DMS153 (cell line): ENCODE data around the gene MSANTD7.
"Not testable (repeated sequence)": the region's sequence is repeated elsewhere in the genome, so short reads cannot be mapped to it uniquely, and the experiment has no call there.

Source experiments
- DNase-seq: peaks from one replicate; lab custom pipeline; 2025; lab: John Stamatoyannopoulos, UW

MSANTD7 gene

DNA sequence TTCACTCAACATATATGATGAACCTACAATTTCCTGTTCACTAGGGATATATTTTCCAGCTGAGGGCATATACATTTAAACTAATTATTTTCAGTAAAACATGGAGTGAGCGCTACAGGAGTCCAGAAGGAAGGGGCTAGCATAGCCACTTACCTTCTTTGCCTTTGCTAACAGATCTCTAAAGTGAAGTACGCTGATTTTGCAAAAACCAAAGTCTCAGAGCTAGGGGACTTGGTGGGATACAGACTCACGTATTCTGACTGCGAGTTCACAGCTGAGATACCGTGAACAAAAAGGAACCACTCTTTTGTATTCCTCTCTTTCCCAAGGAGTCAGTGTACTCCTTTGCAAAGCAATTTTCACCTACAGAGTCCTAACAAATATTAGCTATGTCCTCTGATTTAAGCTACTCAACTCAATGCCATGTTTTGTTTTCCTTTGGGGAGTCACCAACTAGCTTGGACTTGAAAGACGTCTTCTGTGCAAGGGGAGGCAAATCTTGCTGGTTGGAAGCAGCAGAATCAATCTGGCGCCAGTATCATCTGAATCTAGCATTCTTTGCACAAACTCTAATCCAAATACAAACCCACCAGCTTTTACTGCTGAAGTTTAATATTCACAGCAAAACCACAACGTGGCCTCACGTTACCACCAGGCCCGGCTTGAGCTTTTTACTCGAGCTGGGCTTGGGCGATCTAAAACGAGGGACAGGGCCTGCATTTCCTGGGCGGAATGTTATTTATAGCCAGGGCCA lies 926 bp upstream of the MSANTD7 start:
- DNase-seq, result no peak

- DNase-seq, result no peak
These were observed 637 bp downstream of the MSANTD7 start for GRCh38 chr10:14838582-14839304.

- no peak for DNase-seq
These were observed 1.2 kb downstream of the MSANTD7 start for GRCh38 chr10:14839305-14839695.

GRCh38 chr10:14840178-14840577 lies 2.1 kb downstream of the MSANTD7 start:
- no peak for DNase-seq

- no peak for DNase-seq
These were observed 5.4 kb downstream of the MSANTD7 start for GRCh38 chr10:14843327-14843988.

DNA sequence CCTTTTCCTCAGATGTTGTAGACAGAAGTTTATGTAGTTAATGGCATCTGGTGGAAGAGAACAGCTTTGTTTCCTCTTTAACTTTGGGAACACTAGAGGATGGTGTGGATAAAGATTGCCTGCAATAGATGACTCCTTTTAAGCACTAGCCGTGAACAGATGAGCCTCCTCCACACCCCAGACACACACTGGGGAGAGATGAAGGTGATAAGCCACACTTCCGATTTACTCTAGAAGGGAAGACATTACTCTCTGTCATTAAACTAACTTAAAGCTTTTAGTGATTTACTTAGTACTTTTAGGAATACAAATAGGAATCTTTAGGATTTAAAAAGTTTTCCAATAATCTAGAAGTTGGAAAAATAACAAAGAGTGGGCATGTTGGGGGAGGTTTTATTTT lies 6.8 kb downstream of the MSANTD7 start:
- no peak for DNase-seq

DNA sequence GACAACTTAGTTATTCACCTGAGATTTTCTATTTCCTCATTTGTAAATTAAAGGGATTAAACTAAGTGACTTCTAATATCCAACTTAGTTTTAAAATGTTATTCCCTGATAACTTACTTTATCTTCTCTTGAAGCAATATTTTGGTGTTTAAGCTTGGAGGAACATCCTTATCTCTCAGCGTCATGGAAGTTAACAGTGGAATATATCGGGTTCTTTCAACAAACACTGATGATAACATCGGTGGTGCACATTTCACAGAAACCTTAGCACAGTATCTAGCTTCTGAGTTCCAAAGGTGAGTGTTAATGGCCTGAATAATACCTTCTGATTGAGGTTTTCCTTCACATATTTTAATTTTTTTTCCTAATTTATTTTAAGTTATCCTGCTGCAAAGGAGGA lies 14.1 kb downstream of the MSANTD7 start:
- no peak for DNase-seq

DNA sequence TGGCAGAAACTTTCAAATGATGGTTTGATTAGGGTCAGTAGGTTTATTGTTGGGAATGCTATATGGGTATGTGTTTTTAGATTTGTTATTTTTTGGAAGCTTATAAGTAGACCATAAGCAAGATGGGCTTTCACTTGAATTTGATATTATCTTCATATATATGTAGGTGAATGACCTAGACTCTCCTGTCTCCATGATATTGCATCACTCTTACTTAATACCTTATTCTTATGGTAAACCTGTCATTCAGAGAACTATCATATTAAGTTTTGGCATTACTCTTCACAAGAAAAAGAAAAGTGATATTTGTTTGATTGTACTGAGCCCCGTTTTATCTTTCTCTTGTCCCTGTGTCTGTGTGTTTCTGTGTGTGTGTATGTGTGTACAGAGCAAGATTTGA lies 17.3 kb downstream of the MSANTD7 start:
- DNase-seq, result no peak

DNA sequence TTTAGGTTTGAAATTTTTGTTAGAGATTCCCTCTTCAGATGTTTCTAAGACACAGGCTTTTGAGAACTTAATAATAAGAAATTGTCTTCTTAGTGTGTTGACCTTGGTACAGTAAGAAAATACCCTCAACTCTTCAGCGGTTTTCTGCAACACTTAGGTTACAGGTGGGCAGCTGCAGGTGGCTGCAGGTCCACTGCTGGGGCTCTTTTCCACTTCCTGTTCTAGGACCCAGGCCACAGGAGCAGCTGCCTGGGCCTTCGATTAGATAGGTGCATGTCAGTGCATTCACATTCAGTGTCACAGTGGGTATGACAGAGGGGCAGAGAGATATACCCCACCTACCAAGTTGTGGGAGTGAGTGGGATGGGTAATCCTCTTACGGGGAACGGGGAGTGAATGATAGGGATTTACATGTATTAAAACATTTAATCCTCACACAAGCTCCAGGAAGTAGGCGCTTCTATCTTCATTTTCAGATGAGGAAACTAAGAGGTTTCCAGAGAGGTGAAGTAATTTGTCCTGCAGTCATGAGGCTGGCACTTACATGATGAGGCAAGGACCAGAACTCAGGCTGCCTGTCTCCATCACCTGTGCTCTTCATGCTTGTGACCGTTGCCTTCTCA lies 20.3 kb downstream of the MSANTD7 start:
- no peak for DNase-seq

DNA sequence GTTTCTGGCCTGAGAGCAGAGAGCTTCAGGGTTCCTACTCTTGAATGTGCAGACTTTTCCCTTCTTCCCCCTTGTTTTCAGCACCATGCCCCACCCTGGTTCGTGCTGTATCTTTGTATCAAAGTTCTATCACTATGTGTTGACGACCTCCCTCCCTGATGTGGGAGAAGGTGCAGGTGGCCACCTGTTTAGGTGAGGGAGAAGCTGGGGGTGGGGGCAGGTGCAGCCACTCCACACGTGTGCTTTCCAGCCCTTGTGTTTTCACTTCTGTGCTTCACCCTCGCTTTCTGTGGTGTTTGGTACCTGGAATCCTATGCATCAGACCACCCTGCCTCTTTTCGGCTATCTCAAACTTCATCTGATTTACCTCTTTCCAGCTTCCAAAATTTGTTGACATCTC lies 20.9 kb downstream of the MSANTD7 start:
- DNase-seq, result no peak

DNA sequence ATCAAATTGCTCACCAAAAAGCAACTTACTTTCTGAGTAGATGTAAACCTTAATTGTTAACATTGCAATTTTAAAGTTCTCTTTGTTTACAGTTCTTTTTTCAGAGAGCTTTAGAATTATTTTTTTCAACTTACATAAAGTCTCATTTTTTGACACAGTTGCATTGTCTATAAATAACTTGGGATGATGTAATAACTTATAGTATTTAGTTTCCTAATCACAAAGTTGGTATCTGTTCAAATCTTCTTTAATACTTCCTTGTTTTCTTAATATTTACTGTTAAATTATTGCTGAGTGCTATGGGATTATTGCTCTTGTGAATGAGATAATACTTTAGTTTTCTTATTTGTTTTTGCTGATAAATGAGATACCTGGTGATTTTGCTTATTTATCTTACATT lies 21.7 kb downstream of the MSANTD7 start:
- DNase-seq, result no peak

DNA sequence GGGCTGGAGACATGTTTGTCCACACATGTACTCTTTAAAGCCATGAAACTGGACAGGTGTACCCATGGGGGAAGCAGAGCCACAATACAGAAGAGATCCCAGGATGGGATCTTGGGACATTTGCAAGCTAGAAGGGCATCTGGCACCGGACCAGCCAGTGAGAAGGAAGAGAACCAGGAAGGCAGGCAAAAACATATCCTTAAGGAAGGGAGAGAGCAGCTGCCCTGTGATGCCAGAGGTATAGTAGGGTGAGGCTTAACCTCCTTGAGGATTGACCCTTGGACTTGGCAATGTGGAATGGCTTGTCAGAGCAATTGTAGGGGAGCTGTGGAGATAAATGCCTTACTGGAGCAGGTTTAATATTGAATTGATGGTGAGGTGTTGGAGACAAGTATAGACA lies 22.7 kb downstream of the MSANTD7 start:
- no peak for DNase-seq

GRCh38 chr10:14864466-14864865 lies 26.4 kb downstream of the MSANTD7 start:
- DNase-seq, result not testable (repeated sequence)

DNA sequence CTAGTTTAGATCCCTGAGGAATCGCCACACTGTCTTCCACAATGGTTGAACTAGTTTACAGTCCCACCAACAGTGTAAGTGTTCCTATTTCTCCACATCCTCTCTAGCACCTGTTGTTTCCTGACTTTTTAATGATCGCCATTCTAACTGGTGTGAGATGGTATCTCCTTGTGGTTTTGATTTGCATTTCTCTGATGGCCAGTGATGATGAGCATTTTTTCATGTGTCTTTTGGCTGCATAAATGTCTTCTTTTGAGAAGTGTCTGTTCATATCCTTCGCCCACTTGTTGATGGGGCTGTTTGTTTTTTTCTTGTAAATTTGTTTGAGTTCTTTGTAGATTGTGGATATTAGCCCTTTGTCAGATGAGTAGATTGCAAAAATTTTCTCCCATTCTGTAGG lies 26.8 kb downstream of the MSANTD7 start:
- not testable (repeated sequence) for DNase-seq

DNA sequence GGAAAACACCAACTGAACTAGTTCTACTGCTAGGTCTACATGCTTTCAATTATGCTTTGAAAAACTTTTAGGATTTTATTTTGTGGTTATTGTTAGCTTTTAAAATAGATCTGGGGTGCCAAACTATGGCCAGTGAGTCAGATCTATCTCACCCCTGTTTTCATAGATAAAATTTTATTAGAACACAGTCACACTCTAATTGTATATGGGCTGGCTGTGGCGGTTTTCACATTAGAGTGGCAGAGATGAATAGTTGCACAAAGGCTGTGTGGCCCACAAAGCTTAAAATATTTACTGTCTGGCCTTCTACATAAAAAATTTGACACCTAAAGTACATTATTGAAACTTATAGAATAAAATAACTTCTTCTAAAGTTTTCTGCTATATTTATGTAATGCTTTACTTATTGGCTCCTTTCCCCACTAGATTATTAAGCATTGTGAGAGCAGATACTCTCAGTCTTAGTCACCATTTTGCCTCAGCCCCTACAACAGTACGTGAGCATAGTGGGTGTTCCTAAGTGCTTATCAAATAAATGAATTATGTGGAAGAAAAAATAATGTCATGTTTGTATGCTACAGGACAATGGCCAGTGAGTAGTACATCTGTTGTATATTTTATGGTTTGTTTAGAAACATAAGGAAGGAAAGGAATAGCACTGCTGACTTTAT lies 35.1 kb downstream of the MSANTD7 start:
- DNase-seq, result no peak

GRCh38 chr10:14875941-14876340 lies 37.8 kb downstream of the MSANTD7 start:
- DNase-seq, result no peak

DNA sequence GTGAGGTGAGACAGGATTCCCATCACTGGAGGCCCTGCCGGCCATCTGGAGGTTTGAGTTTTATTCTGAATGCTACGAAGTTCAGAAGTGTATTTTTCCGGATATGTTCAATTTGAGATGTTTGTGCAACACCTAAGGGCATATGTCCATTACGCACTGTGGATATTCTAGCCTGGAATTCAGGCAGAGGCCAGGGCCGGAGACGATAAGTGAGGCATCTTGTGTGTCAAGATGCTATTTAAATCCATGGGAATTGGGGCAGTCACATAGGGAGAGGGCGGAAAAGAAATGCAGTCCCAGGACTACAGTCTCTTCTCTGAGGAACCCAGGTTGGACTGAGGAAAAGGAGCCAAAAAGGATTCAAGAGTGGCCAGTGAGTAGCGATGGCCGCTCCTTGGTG lies 38.7 kb downstream of the MSANTD7 start:
- DNase-seq, result no peak

DNA sequence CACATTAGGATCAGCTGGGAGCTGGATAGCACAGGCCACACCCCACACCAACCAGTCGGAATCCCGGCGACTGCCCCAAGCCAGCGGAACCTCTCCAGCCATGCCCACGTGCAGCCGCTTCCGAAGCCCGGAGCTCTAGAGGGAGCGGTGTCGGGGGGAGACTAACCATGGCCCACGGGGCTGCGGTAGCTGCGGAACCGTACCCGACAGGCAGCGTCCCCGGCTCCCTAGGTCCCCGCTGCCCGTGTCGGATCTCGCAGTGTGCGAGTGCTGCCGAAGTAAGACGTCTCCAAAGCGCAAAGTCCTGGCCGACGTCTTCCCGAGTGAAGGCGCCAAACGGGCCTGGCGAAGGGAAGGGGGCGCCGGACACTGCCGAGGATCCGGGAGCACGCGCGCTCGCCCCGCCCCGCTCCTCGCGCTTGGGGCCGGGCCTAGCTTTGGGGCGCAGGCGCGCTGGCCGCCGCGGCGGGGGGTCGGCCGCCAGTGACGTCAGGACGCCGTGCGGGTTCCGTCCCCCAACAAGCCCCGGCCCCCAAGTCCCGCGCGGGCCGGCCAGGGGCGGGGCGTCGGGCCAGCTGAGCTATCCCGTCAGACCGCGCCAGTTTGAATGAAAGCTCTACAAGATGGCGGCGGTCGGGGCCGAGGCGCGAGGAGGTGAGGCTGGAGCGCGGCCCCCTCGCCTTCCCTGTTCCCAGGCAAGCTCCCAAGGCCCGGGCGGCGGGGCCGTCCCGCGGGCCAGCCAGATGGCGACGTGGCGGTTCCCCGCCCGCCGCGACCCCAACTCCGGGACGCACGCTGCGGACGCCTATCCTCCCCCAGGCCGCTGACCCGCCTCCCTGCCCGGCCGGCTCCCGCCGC lies 40.4 kb downstream of the MSANTD7 start, which contains the start of gene SUV39H2:
Gene SUV39H2, plus strand, starts transcription at position 601 of the 858 bp plus-strand sequence. Its CDS starts 23 bp downstream, at position 624.
- peak; percentile 66 for DNase-seq

GRCh38 chr10:14879124-14879927 lies 41.2 kb downstream of the MSANTD7 start:
- DNase-seq, result no peak

- no peak for DNase-seq
These were observed 41.8 kb downstream of the MSANTD7 start for GRCh38 chr10:14879928-14880193.
